GM19452 (cell line): ENCODE results near the gene PAH.

Experiments
- ATAC-seq: cut with Tn5 transposase; IDR thresholded peaks from one replicate; pipeline ENCODE4 v1.9.1; 2021; ENCODE audit not compliant: unreplicated experiment

The PAH gene

GRCh38 chr12:102950950-102951619 lies 34.0 kb upstream of the PAH start:
- no peak for ATAC-seq

GRCh38 chr12:102950107-102950949 lies 33.3 kb upstream of the PAH start:
- ATAC-seq: no peak

- ATAC-seq: no peak
Measured at GRCh38 chr12:102948941-102949352, 31.9 kb upstream of the PAH start.

GRCh38 chr12:102946042-102946441 lies 29.0 kb upstream of the PAH start:
- no peak for ATAC-seq

- ATAC-seq: no peak
Measured at GRCh38 chr12:102939670-102940222, 22.7 kb upstream of the PAH start.

GRCh38 chr12:102939059-102939458 lies 22.0 kb upstream of the PAH start:
- no peak for ATAC-seq

GRCh38 chr12:102933168-102933567 lies 16.1 kb upstream of the PAH start:
- no peak for ATAC-seq

GRCh38 chr12:102927220-102927619 lies 10.2 kb upstream of the PAH start:
- ATAC-seq: no peak

- ATAC-seq: no peak
Measured at GRCh38 chr12:102921240-102921639, 4.2 kb upstream of the PAH start.

- no peak for ATAC-seq
Measured at GRCh38 chr12:102920271-102920670, 3.2 kb upstream of the PAH start.

- no peak for ATAC-seq
Measured at GRCh38 chr12:102918840-102919239, 1.8 kb upstream of the PAH start.

- no peak for ATAC-seq
Measured at GRCh38 chr12:102916252-102917025, 605 bp downstream of the PAH start.

- no peak for ATAC-seq
Measured at GRCh38 chr12:102913453-102914226, 3.4 kb downstream of the PAH start.

GRCh38 chr12:102912258-102912657 lies 4.8 kb downstream of the PAH start:
- ATAC-seq: no peak

- no peak for ATAC-seq
Measured at GRCh38 chr12:102911320-102911719, 5.7 kb downstream of the PAH start.

GRCh38 chr12:102910792-102911191 lies 6.3 kb downstream of the PAH start:
- no peak for ATAC-seq

- no peak for ATAC-seq
Measured at GRCh38 chr12:102910137-102910536, 6.9 kb downstream of the PAH start.

GRCh38 chr12:102907918-102908317 lies 9.1 kb downstream of the PAH start:
- ATAC-seq: no peak

GRCh38 chr12:102905229-102905628 lies 11.8 kb downstream of the PAH start:
- no peak for ATAC-seq

GRCh38 chr12:102903337-102904007 lies 13.6 kb downstream of the PAH start:
- ATAC-seq: no peak
